Left lobe of liver (tissue), 2 donors: ENCODE data around the gene MFNG. TPM values are rescaled to one million over a fixed set of nuclear protein-coding genes. Genes with fewer than 3 reads are reported as not detected.

ENCODE experiments used
- ATAC-seq: fragments of 200-7000 bp; cut with Tn5 transposase; one replicate; pipeline ENCODE4 v1.9.1; 2020; ENCODE audit warnings: mild to moderate bottlenecking, moderate library complexity
- DNase-seq: peaks from one replicate; pipeline ENCODE4 v3.0.0-alpha.2; 2020; ENCODE audit warnings: low spot score
- total RNA-seq: library from RNA; stranded (reverse); gene quantifications from one replicate; pipeline ENCODE4 v1.2.1, GENCODE V29; 2021
- donor health status: DM: no; HTN: no; CAD: no; lungs with moderate emphysema.
- donor health status: DM: no; HTN: yes; CAD: no.

MFNG gene
- total RNA-seq, 1 donor from 2014 or later = 8.0 TPM

DNA sequence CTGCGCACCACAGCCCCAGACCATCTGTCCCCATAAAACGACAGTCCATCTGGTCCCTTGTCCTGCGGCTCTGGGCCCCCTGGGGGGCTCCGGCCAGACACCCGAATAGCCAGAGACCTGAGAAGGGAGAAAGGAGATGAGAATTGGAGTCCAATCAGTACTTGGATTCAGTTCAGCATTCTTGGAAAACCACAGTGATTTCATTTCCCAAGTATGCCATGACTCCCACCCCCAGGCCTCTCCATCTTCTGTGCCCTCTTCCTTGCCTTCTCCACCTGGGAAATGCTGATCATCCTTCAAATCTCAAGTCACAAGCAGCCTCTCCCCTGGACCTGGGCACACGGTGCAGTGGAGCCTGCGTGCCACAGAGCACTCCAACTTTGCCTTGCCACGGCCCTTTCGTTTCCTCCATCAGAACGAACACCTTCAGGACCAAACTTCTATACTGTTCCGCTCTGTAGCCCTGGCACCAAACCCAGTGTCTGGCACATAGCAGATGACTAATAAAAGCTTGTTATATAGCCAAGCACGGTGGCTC lies 10.9 kb upstream of the MFNG start:
- ATAC-seq = no peak
- DNase-seq = no peak

DNA sequence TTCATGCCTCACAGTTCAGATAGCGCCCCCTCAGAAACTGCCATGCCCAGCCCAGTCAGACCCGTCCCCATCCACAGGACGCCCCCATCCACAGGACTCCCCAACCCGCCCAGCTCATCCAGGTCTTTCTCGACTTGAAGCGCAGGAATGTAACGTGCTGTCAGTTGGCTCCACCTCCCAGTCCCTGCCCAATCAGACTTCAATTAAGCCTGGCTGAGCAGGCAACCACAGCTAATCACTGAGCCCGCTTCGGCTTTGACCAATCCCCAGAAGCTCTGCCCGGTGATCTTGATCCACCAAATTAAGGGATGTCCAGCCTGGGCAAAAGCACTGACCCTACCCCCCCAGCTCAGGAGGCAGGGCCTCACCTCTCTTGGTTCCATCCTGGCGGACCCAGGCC lies 10.5 kb upstream of the MFNG start:
- DNase-seq (no peak), ATAC-seq (no peak)

DNA sequence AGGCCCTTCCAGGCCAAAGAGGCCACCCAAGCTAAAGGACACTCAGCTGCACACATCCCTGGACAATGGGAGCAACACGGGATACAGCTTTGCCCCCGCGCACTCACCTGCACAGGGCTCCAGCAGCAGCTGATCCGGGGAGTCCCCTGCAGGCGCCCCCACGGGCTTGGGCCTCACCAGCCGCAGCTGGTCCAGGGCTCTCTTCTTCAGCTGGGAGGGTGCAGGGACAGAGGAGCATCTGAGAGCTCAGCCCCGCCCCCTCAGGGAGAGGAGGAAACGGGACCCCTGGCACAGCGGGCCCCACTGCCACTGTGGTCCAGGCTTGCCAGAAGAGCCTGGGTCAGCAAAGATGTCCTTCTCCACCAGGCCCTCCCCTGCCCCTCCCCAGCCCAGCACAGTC lies 7.8 kb upstream of the MFNG start:
- DNase-seq (no peak), ATAC-seq (no peak)

DNA sequence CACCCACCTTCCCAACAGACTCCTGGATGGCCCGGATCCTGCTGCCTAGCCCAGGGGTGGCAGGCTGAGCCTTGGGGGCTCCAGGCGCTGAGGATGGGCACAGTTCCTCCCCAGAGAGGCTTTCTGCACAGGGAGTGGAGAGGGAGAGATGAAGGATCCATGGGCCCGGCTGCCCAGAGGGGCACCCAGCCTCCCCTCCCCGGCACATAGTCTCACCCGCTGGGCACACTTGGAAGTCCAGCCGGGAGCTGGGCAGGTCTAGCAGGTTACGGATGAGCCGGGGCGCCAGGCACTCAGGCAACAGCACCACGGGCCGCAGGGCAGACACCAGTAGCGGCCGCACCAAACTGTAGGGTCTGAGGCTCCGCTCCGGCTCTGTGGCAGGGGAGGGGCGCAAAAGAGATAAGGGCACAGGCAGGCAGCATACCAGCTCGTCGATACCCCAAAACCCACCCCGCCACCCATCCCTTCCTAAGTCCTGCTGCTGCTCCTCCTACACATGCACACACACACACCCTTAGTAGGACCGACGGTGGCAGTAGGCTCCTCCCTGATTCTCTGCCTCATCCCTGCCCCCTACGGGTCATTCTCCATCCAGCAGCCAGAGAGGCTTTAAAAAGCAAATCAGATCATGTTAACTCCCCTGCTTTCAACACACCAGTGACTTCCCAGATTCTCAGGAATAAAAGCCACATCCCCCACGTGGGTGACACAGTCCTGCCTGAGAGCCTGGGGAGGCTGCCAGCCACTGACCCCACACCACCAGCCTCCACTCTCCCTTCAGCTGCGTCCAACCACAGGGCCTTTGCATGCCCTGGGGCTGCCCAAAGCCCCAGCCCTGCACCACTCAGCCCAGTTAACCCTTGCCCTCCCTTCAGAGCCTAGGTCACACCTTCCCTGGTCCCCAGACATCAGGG lies 6.5 kb upstream of the MFNG start:
- ATAC-seq (peak; percentile 31), DNase-seq (no peak)

DNA sequence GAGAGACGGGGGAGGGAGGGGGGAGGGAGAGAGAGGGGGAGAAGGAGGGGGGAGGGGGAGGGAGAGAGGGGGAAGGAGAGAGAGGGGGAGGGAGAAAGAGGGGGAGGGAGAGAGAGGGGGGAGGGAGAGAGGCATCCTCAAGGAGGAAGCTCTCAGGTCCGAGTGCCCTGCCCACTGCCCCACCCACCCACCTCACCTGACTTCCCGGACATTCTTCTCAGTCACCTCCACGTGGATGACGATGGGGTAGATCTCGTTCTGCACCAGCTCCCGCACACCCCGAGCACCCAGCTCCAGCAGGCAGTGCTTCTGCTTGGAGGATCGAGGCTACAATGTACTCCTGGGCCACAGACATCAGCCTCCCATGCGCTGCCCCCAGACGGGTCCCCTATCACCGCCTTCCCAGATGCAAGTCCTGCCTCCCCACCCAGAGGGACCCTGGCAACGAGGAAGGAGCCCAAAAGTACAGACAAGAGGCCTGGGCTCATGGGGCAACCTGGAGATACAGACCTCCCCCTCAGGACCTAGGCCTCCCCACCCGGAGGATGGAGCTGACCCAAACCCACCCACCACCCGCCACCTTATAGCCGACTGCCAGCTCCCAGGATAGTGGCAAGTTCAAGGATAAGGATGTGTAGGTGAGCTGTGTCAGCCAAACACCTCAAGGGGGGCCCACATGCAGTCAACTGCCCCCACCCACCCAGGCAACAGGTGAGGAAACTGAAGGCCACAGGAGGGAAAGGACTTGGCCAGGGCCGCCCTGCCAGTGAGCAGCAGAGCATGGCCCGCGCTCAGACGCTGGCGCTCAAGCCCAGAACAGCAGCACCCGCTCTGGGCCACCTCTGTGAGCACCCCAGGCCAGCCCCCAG lies 5.6 kb upstream of the MFNG start:
- ATAC-seq (no peak), DNase-seq (no peak)

DNA sequence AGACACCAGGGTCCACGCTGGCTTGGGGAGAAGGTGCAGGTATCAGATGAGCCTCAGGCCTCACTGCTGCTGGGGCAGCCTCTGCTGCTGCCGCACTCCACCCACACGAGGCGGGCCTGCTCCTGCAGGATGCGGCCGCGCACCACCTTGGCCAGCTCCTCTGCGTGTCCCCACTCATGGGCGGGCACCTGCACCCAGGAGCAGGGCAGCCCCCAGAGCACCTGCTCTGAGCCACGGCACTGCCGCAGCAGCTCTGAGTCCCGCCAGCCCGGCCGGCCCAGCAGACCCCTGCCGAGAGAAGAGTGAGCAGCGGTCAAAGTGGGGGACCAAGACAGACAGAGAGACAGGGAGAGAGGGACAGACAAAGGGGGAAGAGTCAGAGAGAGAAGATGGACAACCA lies 4.9 kb upstream of the MFNG start:
- ATAC-seq (no peak), DNase-seq (no peak)

DNA sequence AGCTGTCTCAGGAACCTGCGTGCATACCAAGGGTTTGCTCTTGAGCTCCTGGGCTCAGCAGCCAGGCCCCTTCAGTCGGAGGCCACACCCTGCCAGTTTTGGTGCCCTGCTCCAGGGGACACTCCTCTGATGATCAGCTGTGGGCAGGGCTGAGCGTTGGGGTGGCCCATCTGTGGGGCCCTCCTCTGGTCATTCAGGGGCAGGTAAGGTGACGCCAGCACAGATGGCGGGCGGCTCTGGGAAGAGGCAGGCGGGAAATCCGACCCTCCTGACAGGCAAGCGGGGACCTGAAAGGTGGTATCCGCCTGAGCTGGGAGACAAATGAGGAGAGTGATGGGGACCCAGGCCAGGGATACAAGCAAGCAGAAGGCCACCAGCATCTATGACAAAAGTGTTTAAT lies 3.8 kb upstream of the MFNG start:
- ATAC-seq = no peak
- DNase-seq = no peak

DNA sequence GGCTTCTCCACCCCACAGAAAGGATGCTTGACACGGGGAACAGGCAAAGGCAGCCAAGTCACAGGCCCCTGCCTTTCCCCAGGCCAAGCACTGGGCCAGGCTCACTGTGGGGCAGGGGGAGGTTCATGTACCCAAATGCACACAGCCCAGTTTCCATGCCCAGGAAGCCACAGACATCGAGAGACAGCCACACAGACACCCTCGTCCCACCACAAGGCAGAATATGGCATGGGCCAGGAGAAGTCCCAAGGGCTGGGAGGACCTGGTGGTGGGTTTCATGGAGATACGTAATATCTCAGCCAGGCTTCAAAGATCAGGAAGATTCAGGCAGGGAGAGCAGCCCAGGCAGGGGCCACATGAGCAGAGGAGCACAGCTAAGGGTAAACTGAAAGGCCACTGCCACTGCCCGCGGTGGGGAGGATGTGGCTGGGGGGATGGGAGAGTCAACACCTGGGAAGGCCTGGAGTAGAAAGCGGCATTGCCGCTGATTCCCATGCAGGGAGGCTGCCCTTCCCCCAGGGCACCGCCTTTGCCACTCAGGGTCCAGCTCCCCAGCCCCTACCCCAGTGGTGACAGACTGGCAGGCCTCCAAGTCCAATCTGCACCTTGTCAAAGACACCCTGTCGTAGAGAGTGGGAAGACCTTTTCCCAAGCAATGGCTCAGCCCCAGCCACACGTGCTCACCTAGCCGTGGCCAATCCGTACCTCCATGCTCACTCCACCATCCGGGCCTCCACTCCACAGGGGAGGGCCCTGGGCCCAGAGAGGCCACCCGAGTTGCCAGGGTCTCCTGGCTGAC lies 2.4 kb upstream of the MFNG start:
- DNase-seq (no peak), ATAC-seq (no peak)

DNA sequence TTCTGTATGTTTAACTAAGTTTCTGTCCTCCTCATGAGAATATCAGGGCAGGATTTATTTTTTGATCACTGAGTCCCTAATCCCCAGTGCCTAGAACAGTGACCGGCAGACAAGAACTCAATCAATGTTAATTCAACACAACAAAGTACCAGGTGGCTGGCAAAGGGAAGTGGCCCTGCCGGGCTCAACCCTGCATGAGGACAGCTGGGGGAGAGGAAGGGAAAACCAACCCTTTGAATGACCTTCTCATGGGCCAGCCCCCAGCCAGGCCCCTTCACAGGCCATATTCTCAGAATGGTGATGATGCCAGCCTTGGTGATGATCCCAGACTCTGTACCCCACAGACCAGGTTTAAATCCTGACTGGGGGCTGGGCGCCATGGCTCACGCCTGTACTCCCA lies 1.4 kb upstream of the MFNG start:
- no peak for DNase-seq
- ATAC-seq = no peak

DNA sequence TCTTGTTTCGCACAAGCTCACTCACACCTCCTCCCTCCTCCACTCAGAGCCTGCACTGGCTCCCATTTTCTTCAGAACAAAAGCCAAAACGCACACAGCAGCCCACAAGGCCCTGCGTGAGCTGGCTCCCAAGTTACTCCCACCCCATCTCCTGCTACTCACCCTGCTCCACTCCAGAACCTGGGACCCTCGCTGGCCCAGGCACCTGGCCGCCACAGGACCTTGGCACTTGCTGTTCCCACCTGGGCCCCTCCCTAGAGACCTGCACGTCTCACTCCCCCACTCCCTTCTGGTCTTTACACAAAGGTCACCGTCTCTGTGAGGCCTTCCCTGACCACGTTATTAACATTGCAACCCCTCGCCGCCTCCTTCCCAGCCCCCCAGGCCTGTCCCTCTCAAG lies 945 bp upstream of the MFNG start:
- DNase-seq (no peak), ATAC-seq (no peak)

DNA sequence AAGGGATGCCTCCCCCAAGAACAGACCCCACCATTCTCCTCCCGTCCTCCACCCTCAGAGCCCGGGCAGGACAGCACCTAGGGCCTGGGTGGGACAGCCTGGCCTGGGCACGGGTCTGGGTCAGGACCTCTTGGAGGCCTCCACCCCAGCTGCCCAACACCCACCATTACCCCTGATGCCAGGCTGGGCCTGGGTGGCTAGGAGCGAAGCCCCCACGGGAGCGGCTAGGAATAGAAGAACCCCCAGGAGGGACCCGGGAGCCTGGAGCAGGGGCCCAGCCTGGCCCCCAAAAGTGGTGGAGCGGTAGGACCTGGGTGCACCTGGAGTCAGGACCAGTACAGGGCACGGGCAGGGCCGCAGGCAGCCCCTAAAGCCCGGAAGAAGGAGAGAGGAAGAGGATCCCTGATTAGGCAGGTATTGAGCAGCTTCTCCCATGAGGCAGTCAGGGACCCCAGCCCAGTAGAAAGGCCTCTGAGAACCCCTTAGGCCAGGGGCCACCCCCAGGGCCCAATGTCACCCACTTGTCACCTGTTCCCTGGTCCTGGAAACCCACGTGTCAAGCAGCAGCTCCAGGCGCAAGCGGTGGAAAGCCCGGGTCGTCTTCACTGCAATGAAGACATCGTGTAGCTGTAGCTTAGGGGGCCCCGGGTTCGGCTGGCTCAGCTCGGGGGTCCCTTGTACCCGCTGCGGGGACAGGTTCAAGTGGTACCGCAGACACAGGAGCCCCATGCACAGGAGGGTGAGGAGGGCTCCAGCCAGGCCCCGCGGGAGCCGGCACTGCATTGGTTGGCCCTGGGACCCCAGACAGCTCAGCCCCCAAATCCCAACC lies 575 bp downstream of the MFNG start:
- DNase-seq = no peak
- ATAC-seq = no peak

DNA sequence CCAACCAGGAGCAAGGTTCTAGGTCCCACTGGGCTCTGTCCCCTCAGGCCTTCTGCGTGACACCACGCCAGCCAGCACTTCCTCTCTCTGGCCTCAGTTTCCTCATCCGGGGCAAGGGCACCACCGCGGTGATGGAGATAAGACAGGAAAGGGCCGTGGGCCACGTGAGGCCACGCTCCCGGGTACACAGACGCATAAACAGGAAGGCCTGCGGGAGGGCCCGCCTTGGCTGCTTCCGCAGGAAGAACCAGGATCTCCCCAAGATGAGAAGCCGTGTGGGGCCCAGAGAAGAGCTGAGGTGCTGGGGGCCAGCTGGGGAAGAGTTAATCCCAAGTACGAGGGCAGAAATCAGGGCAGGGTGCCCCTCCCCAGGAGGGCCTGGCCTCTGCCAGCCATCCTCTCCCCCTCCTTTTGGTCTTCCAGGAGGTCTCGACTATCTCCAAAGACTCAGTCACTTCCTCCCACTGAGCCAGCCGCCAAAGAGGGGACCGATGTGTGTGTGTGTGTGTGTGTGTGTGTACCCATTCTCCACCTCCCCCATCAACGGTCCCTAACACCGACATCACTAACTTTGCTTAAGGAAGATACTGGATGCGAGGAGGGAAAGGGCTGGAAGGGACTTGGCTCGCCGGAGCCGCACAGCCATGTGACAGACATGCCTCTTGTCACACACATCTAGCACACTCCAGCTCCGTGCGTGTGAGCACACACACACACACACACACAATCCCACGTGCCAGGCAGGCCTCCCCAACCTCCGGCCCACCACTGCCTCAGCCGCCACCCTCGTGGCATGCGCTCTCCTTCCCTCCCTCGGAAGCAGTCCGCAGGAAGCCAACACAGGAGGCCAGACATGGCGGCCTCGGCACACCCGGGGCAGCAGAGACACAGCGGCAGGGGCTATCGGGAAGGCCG lies 1.4 kb downstream of the MFNG start:
- ATAC-seq (peak; percentile 45), DNase-seq (peak; percentile 73)

DNA sequence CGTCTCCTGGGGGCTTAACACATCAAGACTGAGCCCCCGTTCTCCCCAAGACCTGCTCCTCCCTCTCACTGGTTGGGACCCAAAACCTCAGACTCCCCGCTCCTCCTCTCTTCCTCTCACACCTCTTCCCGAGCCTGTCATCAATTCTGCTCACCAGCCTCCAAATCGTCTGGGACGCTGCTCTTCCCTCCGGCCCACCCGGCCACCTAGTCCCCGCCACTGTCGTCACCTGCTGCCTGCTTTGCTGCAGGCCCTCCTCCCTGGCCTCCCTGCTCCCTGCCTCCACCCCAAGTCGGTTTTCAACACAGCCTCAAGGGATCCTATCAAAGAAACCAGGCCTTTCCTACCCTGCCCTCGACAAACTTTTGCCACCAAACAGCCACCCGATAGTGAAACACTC lies 3.1 kb downstream of the MFNG start:
- no peak for ATAC-seq
- no peak for DNase-seq

DNA sequence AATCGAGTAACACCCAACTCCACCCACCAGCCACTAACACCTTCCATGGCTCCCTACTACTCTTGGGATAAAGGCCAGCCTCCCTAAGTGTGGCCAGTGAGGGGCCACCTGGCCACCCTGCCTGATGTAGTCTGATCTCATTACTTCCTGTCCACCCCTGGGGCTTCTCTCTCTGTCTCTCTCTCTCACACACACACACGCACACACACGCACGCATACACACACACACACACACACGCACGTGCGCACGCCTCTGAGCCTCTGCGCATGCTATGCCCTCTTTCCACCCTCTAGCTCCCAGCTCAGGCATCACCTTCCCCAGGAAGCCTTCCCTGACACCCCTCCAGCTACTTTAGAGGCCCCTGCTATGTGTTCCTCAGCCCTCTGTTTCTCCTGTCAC lies 3.9 kb downstream of the MFNG start:
- no peak for DNase-seq
- ATAC-seq = no peak

DNA sequence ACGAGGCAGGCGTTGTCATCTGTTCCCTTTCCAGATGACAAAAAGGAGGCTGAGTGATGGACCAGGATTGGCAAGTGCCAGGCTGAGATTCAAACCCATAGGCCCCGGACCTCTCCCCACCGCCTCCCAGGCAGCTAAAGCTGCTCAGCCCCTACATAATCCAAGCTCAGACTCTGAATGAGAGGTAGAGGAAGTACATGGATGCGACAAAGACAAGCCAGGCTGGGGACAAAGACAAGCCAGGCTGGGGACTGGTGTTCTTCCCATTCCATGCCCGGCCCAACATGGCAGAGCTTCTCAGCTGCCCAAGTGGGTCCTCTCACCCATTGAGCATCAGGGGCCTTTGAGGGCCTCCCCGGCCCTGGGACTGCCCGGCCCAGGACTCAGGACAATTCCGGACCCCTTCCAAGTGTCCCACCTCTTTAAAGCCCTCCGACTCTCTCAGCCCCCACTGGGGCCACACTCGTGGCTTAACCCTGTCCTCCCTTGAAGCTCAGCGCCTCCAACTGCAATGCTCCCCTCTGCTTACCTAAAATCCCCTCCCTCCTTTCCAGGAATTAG lies 4.8 kb downstream of the MFNG start:
- DNase-seq (no peak), ATAC-seq (no peak)

DNA sequence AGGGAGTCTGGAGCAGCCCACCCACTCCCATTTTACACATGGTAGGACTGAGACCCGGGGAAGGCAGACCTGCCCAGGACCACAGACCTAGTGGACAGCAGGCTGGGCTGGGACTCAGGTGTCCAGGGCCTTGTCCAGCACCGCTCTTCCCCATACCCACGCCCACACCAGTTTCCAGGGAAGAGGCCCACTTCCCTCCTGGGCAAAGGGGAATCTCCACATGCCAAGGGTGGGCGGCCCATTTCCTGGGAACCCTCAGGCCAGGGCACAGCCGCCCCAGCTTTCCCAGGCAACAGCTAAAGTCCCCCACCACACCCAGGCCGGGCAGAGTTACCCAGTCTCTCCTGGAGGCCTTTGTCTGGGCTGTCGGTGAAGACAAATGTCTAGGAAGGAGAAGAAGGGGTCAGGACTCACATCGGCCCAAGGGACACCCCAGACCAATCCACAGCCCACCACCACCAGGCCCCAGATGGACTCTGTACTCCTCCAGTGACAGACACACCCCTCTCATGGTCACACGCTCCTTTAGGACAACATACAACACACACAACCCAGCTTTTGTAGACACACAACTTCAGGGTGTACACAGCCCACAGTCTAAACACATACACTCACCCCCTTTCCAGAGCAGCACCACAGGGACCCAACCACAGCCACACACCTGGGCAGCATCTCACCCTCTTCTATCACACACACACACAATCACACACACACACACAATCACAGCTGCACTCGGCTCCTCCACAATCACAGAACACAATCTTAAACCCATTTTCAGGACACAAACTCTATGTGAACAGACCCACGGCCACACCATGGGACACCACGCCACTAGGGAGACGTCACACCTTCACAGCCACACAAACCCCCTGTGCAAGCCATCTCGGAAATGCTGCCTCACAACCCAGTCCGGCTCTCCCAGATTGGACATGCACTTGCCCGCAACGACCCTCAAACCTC lies 5.5 kb downstream of the MFNG start:
- no peak for DNase-seq

DNA sequence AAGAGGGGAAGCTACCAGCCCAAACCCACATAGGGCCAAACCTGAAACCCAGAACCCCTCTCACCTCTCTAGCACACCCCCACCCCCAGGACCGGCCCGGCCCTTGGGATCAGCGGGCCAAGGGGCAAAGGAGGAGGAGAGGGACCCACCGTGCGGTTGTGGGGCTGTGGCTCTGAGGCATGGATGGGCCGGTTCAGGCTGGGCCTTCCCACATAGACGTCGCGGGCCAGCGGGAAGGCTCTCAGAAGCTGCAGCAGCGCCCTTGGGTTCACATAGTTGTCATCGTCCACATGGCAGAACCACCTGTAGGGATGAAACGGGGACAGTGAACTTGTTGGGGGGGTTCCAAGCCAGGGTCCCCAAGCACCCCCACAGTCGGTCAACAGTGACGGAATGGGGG lies 7.0 kb downstream of the MFNG start:
- no peak for DNase-seq
- ATAC-seq = no peak

More for the DNA sequence above, 5.5 kb downstream of the MFNG start:
- ATAC-seq = no peak
